GM12873 (cell line): ENCODE results near the gene KIAA1549.

Experiments
- TF ChIP-seq, protein P1 (sequence below): IDR thresholded peaks from 2 replicates; pipeline ENCODE4 v1.5.1; 2012; ENCODE audit warnings: low read depth, mild to moderate bottlenecking, moderate library complexity, low read length, control low read depth; ENCODE audit not compliant: insufficient read depth; ENCODE audit errors: missing control alignments

KIAA1549 gene

GRCh38 chr7:138958391-138958956 is 22.7 kb downstream of the KIAA1549 start:
- TF ChIP-seq, protein P1, sequence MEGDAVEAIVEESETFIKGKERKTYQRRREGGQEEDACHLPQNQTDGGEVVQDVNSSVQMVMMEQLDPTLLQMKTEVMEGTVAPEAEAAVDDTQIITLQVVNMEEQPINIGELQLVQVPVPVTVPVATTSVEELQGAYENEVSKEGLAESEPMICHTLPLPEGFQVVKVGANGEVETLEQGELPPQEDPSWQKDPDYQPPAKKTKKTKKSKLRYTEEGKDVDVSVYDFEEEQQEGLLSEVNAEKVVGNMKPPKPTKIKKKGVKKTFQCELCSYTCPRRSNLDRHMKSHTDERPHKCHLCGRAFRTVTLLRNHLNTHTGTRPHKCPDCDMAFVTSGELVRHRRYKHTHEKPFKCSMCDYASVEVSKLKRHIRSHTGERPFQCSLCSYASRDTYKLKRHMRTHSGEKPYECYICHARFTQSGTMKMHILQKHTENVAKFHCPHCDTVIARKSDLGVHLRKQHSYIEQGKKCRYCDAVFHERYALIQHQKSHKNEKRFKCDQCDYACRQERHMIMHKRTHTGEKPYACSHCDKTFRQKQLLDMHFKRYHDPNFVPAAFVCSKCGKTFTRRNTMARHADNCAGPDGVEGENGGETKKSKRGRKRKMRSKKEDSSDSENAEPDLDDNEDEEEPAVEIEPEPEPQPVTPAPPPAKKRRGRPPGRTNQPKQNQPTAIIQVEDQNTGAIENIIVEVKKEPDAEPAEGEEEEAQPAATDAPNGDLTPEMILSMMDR: no peak

DNA sequence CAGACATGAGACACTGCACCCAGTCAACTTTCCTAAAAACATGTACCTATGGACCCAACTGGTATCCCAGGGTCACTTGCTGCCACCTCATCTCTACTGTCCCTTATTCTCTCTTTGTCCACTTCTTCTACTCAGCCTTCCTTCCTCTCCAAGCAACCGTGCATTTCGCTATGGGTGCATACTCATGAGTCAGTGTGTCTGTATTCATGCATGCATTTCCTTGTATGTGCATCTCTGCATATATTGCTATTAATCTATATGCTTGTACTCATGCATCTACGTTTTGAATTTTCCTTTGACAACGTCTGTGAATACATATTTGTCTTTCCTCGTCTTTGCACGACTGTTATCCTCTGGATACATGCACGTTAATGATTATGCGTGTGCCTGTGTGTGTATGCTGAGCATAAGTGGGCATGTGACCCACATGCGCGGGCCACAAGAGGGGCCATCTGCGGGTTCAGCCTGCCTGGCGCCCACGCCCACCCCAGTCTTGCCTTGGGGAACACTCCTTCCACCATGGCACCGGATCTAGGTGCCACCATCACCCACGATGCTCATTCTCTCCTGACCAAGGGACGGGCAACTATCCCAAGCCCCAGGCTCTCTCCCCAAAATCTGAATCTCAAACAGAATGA is 23.3 kb downstream of the KIAA1549 start:
- TF ChIP-seq, protein P1: no peak

DNA sequence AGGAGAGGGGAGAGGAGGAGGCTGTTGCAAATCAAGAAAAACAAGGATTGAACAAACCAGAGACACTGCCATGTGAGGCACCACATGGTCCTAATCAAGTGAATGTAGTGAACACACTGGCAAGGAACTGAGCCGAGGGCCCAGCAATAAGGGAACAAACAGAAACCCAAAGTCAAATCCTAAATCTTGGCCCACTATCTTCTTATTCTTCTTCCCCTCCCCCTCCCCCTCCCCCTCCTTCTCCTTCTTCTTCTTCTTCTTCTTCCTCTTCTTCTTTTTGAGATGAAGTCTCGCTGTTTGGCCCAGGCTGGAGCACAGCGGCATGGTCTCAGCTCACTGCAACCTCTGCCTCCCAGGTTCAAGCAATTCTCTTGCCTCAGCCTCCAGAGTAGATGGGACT is 24.0 kb downstream of the KIAA1549 start:
- TF ChIP-seq, protein P1: no peak

GRCh38 chr7:138954545-138955475 is 26.4 kb downstream of the KIAA1549 start:
- TF ChIP-seq, protein P1: no peak

- TF ChIP-seq, protein P1: no peak
Observed at GRCh38 chr7:138952791-138953190, 28.4 kb downstream of the KIAA1549 start.

DNA sequence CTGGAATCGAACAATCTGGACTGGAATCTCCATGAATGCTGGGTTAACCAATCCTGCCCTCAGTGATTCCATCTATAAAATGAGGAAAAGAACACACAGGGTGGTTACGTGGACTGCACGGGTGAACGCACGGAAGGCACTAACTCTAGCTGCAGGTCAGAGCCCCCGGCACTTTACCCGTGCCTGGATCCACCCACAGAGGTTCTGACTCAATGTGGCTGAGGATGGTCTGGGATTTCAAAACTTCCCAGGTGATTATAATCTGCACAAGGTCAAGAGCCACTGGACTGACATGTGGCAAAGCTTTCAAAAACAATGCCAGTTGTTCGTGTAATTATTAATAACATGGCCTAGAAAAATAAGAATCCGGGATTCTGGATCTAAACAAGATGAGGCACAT is 29.2 kb downstream of the KIAA1549 start:
- TF ChIP-seq, protein P1: no peak
